ENCODE measurements around the gene ATP4B.
"Not testable (repeated sequence)": the region's sequence is repeated elsewhere in the genome, so short reads cannot be mapped to it uniquely, and the experiment has no call there.

The ATP4B gene

GRCh38 chr13:113634279-113635047 lies 23.5 kb downstream of the ATP4B start:
- no peak for TF ChIP-seq JUND (IDR thresholded peaks at IDR 0.05; ENCODE audit: low read depth)
- DNase-seq (ENCODE audit: low read depth in 1 of 2, low spot score in 1 of 2), result no peak
- in situ Hi-C loops (cut with HindIII; ENCODE audit: low pct_unique_long_range_greater_than_20kb, low sequenced_read_pairs), result no loop called here

GRCh38 chr13:113633485-113633873 lies 24.5 kb downstream of the ATP4B start:
- no peak for DNase-seq (ENCODE audit: low read depth in 1 of 2, low spot score in 1 of 2)
- in situ Hi-C loops (cut with HindIII; ENCODE audit: low pct_unique_long_range_greater_than_20kb, low sequenced_read_pairs), result no loop called here

GRCh38 chr13:113632706-113633484 lies 25.1 kb downstream of the ATP4B start:
- no peak for TF ChIP-seq JUND (IDR thresholded peaks at IDR 0.05; ENCODE audit: low read depth)
- in situ Hi-C loops (cut with HindIII; ENCODE audit: low pct_unique_long_range_greater_than_20kb, low sequenced_read_pairs), result no loop called here

More at GRCh38 chr13:113633485-113633873, 24.5 kb downstream of the ATP4B start:
- no peak for TF ChIP-seq JUND (IDR thresholded peaks at IDR 0.05; ENCODE audit: low read depth)

GRCh38 chr13:113631341-113632095 lies 26.5 kb downstream of the ATP4B start:
- in situ Hi-C loops (cut with HindIII; ENCODE audit: low pct_unique_long_range_greater_than_20kb, low sequenced_read_pairs), result no loop called here
- DNase-seq (ENCODE audit: low read depth in 1 of 2, low spot score in 1 of 2), result no peak
- no peak for TF ChIP-seq JUND (IDR thresholded peaks at IDR 0.05; ENCODE audit: low read depth)

More at GRCh38 chr13:113632706-113633484, 25.1 kb downstream of the ATP4B start:
- no peak for DNase-seq (ENCODE audit: low read depth in 1 of 2, low spot score in 1 of 2)

GRCh38 chr13:113630804-113631203 lies 27.2 kb downstream of the ATP4B start:
- DNase-seq (ENCODE audit: low read depth in 1 of 2, low spot score in 1 of 2), result no peak
- no peak for TF ChIP-seq JUND (IDR thresholded peaks at IDR 0.05; ENCODE audit: low read depth)
- in situ Hi-C loops (cut with HindIII; ENCODE audit: low pct_unique_long_range_greater_than_20kb, low sequenced_read_pairs), result no loop called here

- in situ Hi-C loops (cut with HindIII; ENCODE audit: low pct_unique_long_range_greater_than_20kb, low sequenced_read_pairs), result no loop called here
- no peak for DNase-seq (ENCODE audit: low read depth in 1 of 2, low spot score in 1 of 2)
- TF ChIP-seq JUND (IDR thresholded peaks at IDR 0.05; ENCODE audit: low read depth), result no peak
Observed at GRCh38 chr13:113630296-113630695, 27.7 kb downstream of the ATP4B start.

GRCh38 chr13:113629866-113630265 lies 28.1 kb downstream of the ATP4B start:
- in situ Hi-C loops (cut with HindIII; ENCODE audit: low pct_unique_long_range_greater_than_20kb, low sequenced_read_pairs), result no loop called here
- no peak for TF ChIP-seq JUND (IDR thresholded peaks at IDR 0.05; ENCODE audit: low read depth)
- DNase-seq (ENCODE audit: low read depth in 1 of 2, low spot score in 1 of 2), result no peak

- in situ Hi-C loops (cut with HindIII; ENCODE audit: low pct_unique_long_range_greater_than_20kb, low sequenced_read_pairs), result no loop called here
- DNase-seq (ENCODE audit: low read depth in 1 of 2, low spot score in 1 of 2), result no peak
- TF ChIP-seq JUND (IDR thresholded peaks at IDR 0.05; ENCODE audit: low read depth), result no peak
Observed at GRCh38 chr13:113628291-113629270, 29.4 kb downstream of the ATP4B start.

- no peak for DNase-seq (ENCODE audit: low read depth in 1 of 2, low spot score in 1 of 2)
- no peak for TF ChIP-seq JUND (IDR thresholded peaks at IDR 0.05; ENCODE audit: low read depth)
- in situ Hi-C loops (cut with HindIII; ENCODE audit: low pct_unique_long_range_greater_than_20kb, low sequenced_read_pairs), result no loop called here
Observed at GRCh38 chr13:113627136-113627535, 30.9 kb downstream of the ATP4B start.

GRCh38 chr13:113625965-113626721 lies 31.9 kb downstream of the ATP4B start:
- no peak for TF ChIP-seq JUND (IDR thresholded peaks at IDR 0.05; ENCODE audit: low read depth)
- no peak for DNase-seq (ENCODE audit: low read depth in 1 of 2, low spot score in 1 of 2)
- in situ Hi-C loops (cut with HindIII; ENCODE audit: low pct_unique_long_range_greater_than_20kb, low sequenced_read_pairs), result no loop called here

- in situ Hi-C loops (cut with HindIII; ENCODE audit: low pct_unique_long_range_greater_than_20kb, low sequenced_read_pairs); DNase-seq (ENCODE audit: low read depth in 1 of 2, low spot score in 1 of 2): not testable (repeated sequence)
Observed at GRCh38 chr13:113624640-113625304, 33.2 kb downstream of the ATP4B start.
